CD4-positive, alpha-beta T cell treated with Interferon gamma for 1 hour (primary cell): ENCODE measurements around the gene WDR27.

Experiments
- DNase-seq: peaks from one replicate; pipeline ENCODE4 v3.0.0-alpha.2; 2020

WDR27 gene

GRCh38 chr6:169589699-169590257 lies 112.1 kb downstream of the WDR27 start:
- no peak for DNase-seq

DNA sequence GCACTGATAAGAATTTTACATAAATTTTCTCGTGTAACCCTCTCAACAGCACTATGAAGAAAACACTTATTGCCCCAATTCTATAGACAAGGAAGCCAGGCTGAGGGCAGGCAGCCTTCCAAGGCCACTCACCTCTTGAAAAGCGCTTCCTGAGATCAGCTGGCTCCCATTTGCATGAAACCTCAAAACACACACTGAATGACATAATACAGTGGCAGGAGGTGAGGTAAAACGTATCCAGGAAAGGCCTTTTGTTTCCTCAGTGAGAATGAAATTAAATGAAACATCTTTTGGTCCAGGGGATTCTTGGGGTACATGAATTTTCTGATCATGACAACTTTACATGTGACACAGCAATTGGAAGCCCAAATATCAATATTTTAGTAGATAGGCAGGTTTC lies 112.5 kb downstream of the WDR27 start:
- peak; percentile 28 for DNase-seq

GRCh38 chr6:169587975-169588374 lies 113.9 kb downstream of the WDR27 start:
- no peak for DNase-seq

- no peak for DNase-seq
These were observed 117.8 kb downstream of the WDR27 start for GRCh38 chr6:169583886-169584541.

GRCh38 chr6:169579407-169580111 lies 122.3 kb downstream of the WDR27 start:
- DNase-seq, result no peak

- no peak for DNase-seq
These were observed 123.9 kb downstream of the WDR27 start for GRCh38 chr6:169577974-169578373.

DNA sequence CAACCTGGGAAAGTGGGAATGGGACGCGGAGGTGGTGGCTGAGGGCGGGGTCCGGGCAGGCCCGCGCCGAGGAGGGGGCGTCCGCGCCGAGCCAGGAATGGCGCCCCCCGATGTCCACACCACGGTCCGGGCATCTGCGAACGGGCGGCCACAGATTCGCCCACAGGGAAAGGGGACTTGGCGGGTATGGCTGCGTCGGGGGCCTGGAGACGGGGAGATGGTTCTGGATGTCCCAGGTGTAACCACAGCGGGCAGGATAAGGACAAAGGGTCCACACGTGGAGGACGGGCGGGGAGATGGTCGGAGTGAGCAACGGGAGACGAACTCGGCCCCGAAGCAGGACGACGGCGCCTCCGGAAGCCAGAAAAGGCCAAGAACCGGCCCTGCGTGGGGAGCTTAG lies 124.6 kb downstream of the WDR27 start:
- DNase-seq, result no peak

DNA sequence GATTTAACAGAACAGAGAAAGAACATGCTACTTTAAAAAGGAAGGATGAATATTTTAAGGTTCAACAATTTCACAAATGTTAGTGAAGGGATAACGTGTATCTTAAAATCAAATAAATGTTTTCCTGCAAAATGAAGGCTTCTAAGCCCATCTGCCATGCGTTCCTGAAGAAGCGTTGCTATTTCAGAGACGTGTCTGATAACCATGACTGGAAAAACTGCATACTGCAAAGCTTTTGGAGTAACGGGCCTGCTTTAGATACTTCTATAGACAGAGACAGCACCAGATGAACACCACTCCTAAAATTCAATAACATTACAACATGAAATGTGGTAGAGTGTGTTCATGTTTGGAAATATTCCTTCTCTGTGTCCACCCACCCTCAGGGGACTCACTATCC lies 126.0 kb downstream of the WDR27 start:
- DNase-seq, result no peak

DNA sequence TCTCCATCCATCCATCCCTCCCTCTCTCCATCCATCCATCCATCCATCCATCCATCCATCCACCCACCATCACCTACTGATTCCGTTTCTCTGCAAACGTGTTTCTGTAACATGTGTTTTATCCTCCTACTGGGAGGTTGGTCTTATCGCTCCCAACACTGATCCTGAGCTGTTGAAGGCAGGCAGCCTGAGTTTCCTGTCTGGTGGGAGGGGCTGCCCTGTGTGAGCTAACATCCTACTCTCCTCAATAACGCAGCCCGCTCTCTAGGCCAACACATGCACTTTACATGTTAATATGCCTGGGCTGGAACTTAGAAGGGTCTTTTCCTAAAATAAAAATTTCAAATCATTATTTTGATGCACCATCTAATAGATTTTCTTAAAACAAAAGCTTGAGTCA lies 126.5 kb downstream of the WDR27 start:
- no peak for DNase-seq

DNA sequence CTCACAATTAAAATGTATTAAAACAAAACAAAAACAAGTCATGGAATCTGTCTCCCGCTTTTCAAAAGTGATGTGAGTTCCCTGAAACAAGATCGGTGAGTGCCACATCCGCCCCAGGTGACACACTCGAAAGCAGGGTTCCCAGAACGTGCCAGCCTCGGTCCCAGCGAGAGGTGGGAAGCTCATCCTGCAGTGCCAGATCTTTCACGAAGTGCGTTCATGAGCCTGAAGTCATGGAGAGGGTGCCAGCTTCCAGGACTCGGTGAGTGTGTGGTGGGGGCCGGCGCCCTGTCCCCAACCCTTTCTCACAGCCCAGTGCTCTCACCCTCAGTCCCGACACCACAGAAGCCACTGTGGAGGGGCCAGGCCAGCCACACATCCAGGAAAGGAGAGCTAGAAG lies 127.4 kb downstream of the WDR27 start:
- no peak for DNase-seq

GRCh38 chr6:169573883-169574282 lies 127.9 kb downstream of the WDR27 start:
- no peak for DNase-seq

GRCh38 chr6:169571123-169571962 lies 130.5 kb downstream of the WDR27 start:
- DNase-seq, result no peak

DNA sequence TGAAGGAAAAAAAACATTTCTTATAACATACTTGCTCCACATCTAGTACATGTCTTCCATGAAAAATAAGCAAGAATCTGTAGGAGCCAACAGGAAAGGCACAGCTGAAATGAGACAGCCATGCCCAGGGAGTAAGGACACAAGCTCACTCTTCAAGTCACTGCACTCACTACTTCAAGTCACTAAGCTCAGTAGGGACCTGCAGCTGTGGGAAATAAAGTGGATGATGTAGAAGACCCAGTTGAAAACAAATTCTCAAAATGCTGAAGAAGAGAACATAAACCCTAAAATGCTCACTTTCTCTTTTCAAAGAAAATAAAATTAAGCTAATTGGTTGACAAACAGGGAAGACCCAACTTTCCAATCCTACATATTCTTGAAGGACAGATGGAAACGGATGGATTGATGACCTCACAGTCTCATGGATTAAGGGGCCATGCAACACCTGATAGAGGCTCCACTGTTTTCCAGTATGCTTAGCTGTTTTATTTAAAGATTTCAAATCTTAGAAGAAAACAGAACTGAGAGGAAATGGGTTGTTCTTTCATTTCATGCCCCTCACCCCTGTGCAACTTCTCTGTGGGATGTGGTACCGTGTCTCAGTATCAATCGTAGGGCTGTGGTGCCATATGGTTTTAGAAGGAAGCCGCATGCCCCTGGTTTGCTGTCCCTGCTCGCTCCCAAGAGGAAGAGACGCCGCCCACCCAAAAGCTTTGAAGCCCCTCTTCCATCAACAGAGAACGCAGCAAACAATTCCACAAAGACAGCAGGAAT lies 133.3 kb downstream of the WDR27 start:
- DNase-seq, result no peak

- no peak for DNase-seq
These were observed 134.0 kb downstream of the WDR27 start for GRCh38 chr6:169567819-169568218.

DNA sequence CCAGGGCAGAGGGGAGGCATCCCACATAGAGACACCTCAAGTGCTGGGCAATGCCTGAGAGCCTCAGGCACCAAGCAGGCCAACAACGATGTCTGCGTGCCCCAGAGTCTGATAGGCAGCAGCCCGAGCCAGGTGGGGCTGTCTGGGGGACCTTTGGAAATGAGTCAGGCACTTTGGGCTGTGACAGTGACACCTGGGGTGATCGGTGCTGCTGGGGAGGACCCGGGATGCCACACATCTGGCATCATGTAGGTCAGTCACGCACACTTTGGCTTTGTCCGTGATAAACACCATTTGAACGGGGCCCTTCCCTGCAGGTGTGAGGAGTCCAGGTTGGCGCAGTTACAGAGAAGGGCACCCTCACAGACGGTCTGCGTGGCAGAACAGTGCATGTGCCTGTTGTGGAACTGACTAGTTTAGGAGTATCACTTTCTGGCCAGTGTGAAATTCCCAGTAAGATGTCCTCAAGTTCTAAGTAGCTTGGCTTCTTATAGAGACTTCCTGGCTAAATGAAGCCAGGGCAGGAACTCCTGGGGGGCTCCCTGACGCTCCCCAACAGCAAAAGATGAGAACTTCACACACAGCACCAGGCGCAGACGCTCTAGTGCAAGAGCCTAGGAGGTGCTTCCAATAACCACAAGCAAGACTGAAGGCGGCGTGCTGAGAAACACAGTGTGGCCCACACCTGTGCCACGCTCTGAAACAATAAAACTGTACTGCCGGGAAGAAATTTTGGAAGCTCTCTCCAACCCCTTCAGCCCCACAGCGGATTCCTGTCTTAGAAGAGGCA lies 134.7 kb downstream of the WDR27 start:
- DNase-seq, result no peak

DNA sequence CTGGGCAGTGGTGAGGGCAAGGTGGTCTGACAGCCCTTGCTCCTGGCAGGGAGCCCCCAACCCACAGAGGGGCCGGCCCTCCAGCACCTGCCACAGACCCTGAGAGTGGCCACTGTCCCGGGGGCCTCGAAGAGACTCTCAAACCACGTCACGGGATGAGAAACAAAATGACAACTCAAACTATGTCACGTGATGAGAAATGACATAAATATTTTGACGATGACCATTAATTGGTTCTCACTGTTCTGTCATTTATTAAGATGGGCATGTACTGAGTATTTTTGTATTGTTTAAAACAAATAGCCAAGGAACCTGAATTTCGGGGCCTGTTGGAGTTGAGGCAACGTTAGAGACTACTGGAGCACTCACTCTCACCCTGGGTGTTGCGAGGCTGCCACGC lies 135.5 kb downstream of the WDR27 start:
- no peak for DNase-seq

- no peak for DNase-seq
These were observed 137.2 kb downstream of the WDR27 start for GRCh38 chr6:169564453-169565240.

- DNase-seq, result no peak
These were observed 140.2 kb downstream of the WDR27 start for GRCh38 chr6:169561665-169562064.

GRCh38 chr6:169559592-169559991 lies 142.2 kb downstream of the WDR27 start:
- no peak for DNase-seq

GRCh38 chr6:169558774-169559441 lies 142.9 kb downstream of the WDR27 start:
- DNase-seq, result no peak
